Erythroblast (primary cell): ENCODE results near the gene GPR32.
A peak's percentile ranks its signal among the peaks of the same experiment; 100 is the strongest.
"Not testable (repeated sequence)": the region's sequence is repeated elsewhere in the genome, so short reads cannot be mapped to it uniquely, and the experiment has no call there.

Source experiments
- DNase-seq, 2 experiments: peaks; one replicate each; lab custom pipeline; 2025; lab: John Stamatoyannopoulos, UW
- GATA1 ChIP-seq: IDR thresholded peaks from 2 replicates; pipeline ENCODE4 v1.6.1; 2011; ENCODE audit warnings: low read depth, mild to moderate bottlenecking, control low read depth, low read length, moderate library complexity
- POLR2A ChIP-seq: IDR thresholded peaks from 2 replicates; pipeline ENCODE4 v1.6.1; 2011; ENCODE audit warnings: mild to moderate bottlenecking, low read length

GPR32 gene

DNA sequence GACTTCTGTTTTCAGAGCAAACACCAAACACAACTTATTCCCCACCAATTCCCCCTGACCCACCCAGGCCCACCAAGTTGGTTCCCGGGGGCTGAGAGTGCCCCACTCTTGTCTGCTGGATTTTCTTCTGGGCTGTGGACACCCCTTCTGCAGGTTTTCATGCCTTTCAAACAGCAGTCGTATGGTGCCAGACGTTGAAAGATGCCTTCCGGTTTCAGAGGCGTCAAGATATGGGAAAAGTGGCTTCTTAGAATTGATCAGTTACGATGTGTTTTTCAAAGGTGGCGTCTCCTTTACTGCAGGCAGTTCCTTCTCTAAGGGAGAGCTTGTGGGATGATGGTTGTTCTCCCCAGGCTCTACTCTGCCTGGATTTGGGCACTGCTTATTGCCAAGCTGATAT is 34.4 kb upstream of the GPR32 start:
- no peak for DNase-seq
- TF ChIP-seq GATA1 (no peak), POLR2A (no peak)

DNA sequence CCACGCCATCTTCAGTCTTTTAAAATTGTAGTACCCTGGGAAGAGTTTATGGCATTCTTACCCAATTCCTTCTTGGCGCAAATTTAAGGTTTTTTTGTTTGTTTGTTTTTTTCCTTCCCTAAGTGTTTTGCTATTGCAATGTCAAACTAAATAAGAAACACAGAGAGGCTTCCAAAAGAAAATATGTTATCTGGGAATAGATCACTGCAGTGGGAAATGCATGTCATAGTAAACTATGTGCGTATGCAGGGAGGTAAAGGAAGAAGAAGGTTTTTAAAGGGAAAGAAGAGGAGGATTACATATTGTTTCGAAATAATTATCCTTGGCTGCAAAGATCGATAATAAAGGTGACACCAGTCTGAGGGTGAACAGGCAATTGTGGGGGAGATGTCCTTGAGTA is 33.9 kb upstream of the GPR32 start:
- DNase-seq, result no peak
- TF ChIP-seq POLR2A (no peak), GATA1 (no peak)

DNA sequence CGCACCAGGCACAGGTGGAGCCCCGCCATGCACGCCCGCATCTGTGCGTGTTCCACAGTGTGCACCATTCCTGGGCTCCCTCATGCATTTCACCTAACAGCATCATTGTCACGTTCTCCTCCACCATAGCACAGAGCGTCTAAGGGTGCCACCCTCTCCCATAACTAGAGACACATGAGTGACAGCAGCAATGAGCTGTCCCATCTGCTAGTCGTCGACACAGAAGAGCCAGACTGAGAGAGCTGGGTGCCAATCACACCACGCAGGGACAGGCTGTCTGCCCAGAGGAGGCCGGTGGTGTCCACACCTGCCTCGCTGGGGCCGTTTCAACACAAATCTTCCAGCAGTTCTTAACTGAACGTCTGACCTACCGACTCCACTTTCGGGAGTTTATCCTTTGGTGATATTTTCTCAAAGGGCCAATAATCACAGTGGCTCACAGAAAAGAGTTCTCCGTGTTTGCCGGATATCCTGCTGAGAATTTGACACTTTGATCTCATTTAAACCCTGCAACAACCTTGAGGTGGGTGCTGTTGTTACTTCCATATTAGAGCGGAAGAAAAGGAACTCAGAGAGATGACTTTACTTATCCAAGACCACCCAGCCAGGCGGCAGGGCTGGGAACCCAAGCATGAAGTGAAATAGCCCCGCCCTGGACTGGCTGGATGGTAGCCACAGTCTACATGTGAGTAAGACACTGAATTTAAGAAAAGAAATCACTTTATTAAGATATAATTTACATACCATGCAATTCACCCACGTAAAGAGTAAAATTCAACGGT is 30.9 kb upstream of the GPR32 start:
- no peak for DNase-seq
- TF ChIP-seq POLR2A (no peak), GATA1 (no peak)

DNA sequence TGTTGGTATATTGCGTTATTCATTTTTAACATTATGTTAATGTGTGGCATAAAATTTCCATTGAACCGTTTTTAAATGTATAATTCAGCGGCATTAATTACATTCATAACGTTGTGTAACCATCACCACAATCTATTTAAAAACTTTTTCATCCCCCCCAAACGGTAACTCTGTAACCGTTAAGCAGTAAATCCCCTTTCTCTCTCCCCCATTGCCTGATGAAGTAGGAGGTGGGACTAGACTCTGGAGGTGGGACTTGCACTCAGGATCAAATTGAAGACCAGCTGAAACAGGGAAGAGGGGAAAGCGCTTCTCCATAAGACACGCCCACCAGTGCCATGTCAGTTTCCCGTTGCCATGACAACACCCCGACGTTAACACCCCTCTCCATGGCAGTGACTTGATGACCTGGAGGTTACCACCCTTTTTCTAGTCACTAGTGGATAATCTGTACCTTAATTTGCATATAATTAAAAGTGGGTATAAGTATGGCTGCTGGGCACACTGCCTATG is 30.3 kb upstream of the GPR32 start:
- no peak for DNase-seq
- TF ChIP-seq GATA1, result no peak
- TF ChIP-seq POLR2A, result no peak

DNA sequence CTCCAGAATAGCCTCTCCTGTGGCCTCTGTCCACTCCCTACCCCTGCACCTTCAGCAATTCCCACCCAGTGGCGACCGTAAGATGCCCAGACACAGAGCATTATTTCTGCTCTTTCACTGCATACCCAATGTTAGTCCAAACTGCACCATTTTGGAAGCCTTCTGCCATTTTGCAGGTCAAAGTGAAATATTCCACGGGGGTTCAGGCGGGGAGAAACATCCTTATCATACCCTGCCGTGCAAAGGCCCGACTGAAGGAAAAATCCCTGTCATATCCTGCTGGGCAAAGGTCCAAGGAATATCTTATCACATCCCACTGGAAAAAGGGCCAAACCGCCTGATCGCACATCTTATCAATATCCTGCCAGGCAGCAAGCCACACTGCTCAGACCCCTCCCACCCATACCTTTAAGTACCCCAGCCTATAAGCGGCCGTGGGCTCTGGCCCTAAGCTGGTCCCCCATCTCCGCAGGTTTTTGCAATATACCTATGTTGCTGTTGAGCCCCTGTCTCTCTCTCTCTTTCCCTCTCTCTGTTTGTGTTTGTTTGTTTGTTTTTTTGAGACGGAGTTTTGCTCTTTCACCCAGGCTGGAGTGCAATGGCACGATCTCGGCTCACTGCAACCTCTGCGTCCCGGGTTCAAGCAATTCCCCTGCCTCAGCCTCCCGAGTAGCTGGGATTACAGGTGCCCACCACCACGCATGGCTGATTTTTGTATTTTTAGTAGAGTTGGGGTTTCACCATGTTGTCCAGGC is 28.9 kb upstream of the GPR32 start:
- no peak for TF ChIP-seq GATA1
- TF ChIP-seq POLR2A, result no peak
- DNase-seq, result no peak

DNA sequence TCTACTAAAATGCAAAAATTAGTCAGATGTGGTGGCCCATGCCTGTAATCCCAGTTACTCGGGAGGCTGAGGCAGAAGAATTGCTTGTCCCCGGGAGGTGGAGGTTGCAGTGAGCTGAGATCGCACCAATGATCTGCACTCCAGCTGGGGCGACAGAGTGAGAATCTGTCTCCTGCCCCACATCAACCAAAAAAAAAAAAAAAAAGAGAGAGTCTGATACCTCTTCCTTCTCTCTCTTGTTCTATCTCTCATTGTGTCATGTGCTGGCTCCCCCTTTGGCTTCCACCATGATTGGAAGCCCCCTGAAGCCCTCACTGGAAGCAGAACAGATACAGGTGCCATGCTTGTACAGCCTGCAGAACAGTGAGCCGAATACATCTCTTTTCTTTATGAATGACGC is 26.7 kb upstream of the GPR32 start:
- no peak for TF ChIP-seq POLR2A
- TF ChIP-seq GATA1, result no peak
- DNase-seq, result no peak

DNA sequence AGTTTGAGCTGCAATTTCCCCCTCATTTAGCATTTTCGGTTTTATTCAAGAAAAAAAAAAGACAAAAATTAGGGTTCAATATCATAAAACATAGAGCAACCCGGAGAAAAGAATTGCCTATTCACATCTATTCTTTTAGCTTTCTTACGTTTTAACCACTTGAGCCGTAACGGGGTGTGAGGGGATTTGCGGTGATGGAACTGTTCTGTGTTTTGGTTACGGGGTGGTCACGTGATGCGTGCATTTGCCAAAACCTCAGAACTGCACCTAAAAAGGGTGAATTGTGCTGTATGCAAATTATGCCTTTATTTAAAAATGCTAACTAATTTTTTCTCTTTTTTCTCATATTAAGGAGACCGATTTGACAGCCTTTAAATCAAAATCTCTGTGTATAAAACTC is 25.0 kb upstream of the GPR32 start:
- TF ChIP-seq POLR2A (no peak), GATA1 (no peak)
- DNase-seq, result no peak

DNA sequence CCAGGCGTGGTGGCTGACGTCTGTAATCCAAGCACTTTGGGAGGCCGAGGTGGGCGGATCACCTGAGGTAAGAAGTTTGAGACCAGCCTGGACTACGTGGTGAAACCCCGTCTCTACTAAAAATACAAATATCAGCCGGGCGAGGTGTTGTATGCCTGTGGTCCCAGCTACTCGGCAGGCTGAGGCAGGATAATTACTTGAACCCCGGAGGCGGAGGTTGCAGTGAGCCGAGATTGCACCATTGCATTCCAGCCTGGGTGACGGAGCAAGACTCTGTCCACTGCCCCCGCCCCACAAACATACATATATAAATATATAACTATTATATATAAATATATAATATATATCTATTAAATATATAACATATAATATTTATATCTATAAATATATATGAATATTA is 23.1 kb upstream of the GPR32 start:
- DNase-seq, result not testable (repeated sequence)

DNA sequence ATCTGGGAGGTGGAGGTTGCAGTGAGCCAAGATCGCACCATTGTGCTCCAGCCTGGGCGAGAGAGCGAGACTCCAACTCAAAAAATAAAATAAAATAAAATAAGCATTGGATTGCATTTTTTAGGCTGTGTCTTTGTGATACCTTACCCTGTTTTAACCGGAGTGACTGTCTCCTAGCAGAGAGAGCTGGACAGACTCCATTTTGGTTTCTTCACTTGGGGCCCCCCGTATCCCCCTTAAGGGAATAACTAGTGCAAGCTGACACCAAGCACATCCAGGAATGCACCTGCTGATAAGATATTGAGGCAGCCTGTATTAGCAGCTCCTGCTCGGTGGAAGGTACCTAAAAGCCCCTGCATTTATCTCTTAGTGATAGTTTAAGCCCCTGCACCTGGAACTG is 20.8 kb upstream of the GPR32 start:
- DNase-seq, result no peak
- TF ChIP-seq GATA1, result no peak
- TF ChIP-seq POLR2A, result no peak

DNA sequence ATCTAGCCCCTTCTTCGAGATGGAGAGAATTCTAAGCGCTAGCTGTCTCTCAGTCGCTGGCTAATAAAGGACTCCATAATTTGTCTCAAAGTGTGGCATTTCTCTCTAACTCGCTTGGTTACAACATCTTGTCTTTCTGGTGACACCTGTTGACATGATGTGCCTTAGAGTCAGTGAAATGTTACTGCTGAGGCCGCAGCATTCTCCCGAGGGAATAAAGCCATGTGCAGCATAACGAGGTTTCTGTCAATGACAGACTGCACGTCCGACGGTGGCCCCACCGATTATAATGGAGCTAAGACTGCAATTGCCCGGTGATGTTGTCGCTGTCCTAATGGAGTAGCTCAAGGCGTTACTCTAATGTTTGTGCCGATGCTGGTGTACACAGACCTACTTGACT is 20.3 kb upstream of the GPR32 start:
- TF ChIP-seq GATA1 (no peak), POLR2A (no peak)
- DNase-seq, result no peak

DNA sequence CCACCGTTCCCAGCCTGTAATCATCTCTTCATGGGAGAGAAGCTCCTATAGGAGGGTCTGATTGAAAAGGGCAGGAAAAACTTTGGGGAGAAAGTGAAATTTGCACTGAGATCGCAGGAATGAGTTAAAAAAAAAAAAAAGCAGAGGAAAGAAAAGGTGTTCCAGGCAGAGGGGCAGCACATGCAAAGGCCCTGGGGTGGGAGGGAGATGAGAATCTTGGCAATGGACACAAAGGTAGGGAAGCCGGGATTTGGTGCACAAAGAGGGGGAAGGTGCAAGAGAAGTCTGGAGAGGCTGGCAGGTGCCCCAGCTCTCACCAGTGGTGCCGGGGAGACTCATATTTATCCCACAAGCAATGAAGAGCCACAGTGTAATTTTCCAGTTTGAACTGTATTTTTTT is 16.4 kb upstream of the GPR32 start:
- TF ChIP-seq GATA1 (no peak), POLR2A (no peak)
- DNase-seq, result no peak

DNA sequence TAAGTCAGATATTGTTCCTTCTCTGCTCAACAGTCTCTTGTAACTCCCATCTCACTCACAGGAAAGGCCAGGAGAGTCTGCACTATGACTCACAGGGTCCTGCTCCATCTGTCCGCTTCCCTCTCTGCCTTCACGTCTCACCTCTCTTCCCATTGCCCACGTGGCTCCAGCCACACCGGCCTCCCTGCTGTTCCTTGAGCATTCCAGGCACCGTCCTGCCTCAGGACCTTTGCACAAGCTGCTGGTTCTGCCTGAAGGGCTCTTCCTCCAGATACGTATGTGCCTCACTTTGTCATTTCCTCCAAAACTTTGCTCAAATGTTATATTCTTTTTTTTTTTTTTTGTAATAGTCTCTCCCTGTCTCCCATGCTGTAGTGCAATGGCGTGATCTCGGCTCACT is 14.0 kb upstream of the GPR32 start:
- not testable (repeated sequence) for DNase-seq

DNA sequence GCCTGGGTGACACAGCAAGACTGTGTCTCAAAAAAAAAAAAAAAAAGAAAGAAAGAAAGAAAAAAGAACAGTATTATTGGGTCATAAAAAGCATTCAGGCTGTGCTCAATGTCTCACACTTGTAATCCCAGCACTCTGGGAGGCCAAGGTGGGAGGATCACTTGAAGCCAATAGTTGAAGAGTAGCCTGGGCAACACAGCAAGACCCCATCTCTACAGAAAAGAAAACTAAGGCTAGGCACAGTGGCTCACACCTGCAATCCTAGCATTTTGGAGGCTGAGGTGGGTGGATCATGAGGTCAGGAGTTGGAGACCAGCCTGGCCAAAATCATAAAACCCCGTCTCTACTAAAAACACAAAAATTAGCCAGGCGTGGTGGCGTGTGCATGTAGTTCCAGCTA is 12.6 kb upstream of the GPR32 start:
- not testable (repeated sequence) for DNase-seq

DNA sequence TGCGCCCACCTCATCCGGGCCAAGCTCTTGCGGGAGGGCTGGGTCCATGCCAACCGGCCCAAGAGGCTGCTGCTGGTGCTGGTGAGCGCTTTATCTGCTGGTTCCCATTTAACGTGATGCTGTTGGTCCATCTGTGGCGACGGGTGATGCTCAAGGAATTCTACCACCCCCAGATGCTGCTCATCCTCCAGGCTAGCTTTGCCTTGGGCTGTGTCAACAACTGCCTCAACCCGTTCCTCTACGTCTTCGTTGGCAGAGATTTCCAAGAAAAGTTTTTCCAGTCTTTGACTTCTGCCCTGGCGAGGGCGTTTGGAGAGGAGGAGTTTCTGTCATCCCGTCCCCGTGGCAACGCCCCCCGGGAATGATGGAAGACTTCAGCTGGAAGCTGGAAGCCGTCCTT is 11.2 kb upstream of the GPR32 start:
- not testable (repeated sequence) for DNase-seq

DNA sequence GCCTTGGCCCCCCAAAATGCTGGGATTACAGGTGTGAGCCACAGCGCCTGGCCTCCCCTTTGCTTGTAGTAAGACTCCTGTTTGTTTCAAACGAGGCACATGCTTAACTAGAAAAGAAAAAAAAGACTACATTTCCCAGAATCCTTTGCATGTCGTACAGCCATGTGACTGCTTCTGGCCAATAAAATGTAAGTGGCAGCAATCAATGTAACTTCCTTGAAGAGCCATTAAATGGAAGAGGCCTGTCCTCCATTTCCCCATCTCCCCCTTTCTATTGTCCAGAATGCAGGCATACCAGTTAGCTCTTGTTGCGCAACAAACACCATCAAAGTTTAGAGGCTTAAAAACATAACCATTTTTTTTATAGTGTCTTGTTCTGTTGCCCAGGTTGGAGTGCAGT is 10.4 kb upstream of the GPR32 start:
- TF ChIP-seq GATA1 (no peak), POLR2A (no peak)
- peak; percentile 32 to 46 for DNase-seq

DNA sequence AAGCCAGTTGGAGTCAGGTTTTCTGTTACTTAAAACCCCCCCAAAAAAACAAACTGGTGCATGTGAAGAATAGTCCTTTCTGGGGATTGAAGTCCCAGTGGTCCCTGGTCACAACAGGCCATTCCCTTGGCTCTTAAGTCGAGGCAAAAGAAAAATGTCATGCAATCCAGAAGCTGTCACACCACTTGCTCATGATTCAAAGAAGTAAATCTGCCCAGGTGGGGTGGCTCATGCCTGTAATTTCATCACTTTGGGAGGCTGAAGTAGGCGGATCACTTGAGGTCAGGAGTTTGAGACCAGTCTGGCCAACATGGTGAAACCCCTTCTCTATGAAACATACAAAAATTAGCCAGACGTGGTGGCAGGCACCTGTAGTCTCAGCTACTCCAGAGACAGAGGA is 8.8 kb upstream of the GPR32 start:
- not testable (repeated sequence) for DNase-seq

DNA sequence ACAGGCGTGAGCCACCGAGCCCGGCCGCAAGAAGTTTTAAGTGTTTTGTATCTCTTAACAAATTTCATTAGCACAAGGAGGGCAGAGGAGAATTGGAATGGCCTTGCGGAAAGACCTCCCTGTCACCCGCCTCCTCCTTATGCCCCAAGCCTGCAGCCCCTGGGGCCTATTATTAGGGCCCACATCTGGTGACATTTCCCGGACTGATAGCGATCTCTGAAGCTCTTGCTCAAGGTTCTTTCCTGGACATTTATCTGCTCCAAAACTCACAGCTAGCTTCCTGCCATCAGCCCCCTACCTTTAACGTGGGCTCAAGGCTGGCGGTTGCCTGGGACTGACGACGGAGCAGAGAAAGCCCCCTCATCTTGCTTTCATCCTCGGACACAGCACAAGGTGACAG is 6.7 kb upstream of the GPR32 start:
- DNase-seq, result not testable (repeated sequence)
